GM23338 (cell line): ENCODE measurements around the gene IMPDH1. TPM values are rescaled to one million over a fixed set of nuclear protein-coding genes. Genes with fewer than 3 reads are reported as not detected.

Experiments
- ATAC-seq: fragments of 200-7000 bp; cut with Tn5 transposase; 3 replicates; pipeline ENCODE4 v1.9.1; 2020
- DNase-seq: peaks from one replicate; pipeline ENCODE4 v3.0.0-alpha.2; 2015; ENCODE audit warnings: low spot score
- H2AFZ ChIP-seq: fragments of 200-600 bp; sonication (generic); 2 replicates; pipeline ENCODE4 v1.8.0; 2016; ENCODE audit warnings: antibody characterized with exemption, mild to moderate bottlenecking, moderate library complexity
- H3F3A ChIP-seq: fragments of 200-600 bp; sonication (generic); replicated peaks from 2 replicates; pipeline ENCODE4 v1.8.0; 2017; ENCODE audit warnings: antibody characterized with exemption, mixed run types, low read depth
- H3K27ac ChIP-seq: fragments of 200-600 bp; sonication (generic); 2 replicates; pipeline ENCODE4 v1.6.1; 2016; ENCODE audit warnings: low read depth
- H3K27me3 ChIP-seq: fragments of 200-600 bp; sonication (generic); 2 replicates; pipeline ENCODE4 v1.8.0; 2016; ENCODE audit warnings: mild to moderate bottlenecking, mixed run types, moderate library complexity; ENCODE audit not compliant: insufficient read depth
- H3K36me3 ChIP-seq: fragments of 200-600 bp; sonication (generic); 2 replicates; pipeline ENCODE4 v1.8.0; 2016; ENCODE audit warnings: mild to moderate bottlenecking; ENCODE audit not compliant: insufficient read depth
- H3K4me1 ChIP-seq: fragments of 200-600 bp; sonication (generic); 2 replicates; pipeline ENCODE4 v1.8.0; 2016; ENCODE audit warnings: mild to moderate bottlenecking, moderate library complexity; ENCODE audit not compliant: insufficient read depth
- H3K4me2 ChIP-seq: fragments of 200-600 bp; sonication (generic); 2 replicates; pipeline ENCODE4 v1.7.1; 2017; ENCODE audit warnings: mixed run types
- H3K4me3 ChIP-seq: fragments of 200-600 bp; sonication (generic); 2 replicates; pipeline ENCODE4 v1.6.1; 2016; ENCODE audit warnings: mixed run types
- H3K79me2 ChIP-seq: fragments of 200-600 bp; sonication (generic); replicated peaks from 2 replicates; pipeline ENCODE4 v1.8.0; 2017; ENCODE audit warnings: mild to moderate bottlenecking; ENCODE audit not compliant: insufficient read depth
- H3K9me2 ChIP-seq: fragments of 200-600 bp; sonication (generic); 2 replicates; pipeline ENCODE4 v1.8.0; 2017; ENCODE audit not compliant: insufficient read depth
- H4K20me1 ChIP-seq: fragments of 200-600 bp; sonication (generic); replicated peaks from 2 replicates; pipeline ENCODE4 v1.8.0; 2017; ENCODE audit warnings: mild to moderate bottlenecking; ENCODE audit not compliant: insufficient read depth
- H3K27ac Mint-ChIP-seq: 2 replicates; pipeline ENCODE4 v1.8.0; 2020; ENCODE audit warnings: inconsistent platforms, mild to moderate bottlenecking, moderate library complexity, mixed read lengths
- H3K27me3 Mint-ChIP-seq: 3 replicates; pipeline ENCODE4 v1.8.0; 2022; ENCODE audit warnings: low read depth, mild to moderate bottlenecking, moderate library complexity, mixed read lengths, inconsistent platforms; ENCODE audit not compliant: insufficient read depth, poor library complexity
- H3K36me3 Mint-ChIP-seq: 3 replicates; pipeline ENCODE4 v1.8.0; 2021; ENCODE audit warnings: low read depth, mild to moderate bottlenecking, inconsistent platforms, moderate library complexity, mixed read lengths
- H3K4me1 Mint-ChIP-seq: 3 replicates; pipeline ENCODE4 v1.8.0; 2020; ENCODE audit warnings: mild to moderate bottlenecking, inconsistent platforms, mixed read lengths
- H3K4me3 Mint-ChIP-seq: 3 replicates; pipeline ENCODE4 v1.8.0; 2021; ENCODE audit warnings: moderate library complexity, mild to moderate bottlenecking, inconsistent platforms, mixed read lengths
- H3K9me3 Mint-ChIP-seq: 3 replicates; pipeline ENCODE4 v1.8.0; 2020; ENCODE audit warnings: moderate library complexity, mild to moderate bottlenecking, inconsistent platforms, mixed read lengths
- EZH2 ChIP-seq: fragments of 200-600 bp; sonication (generic); IDR thresholded peaks from one replicate; pipeline ENCODE4 v1.8.0; 2017; ENCODE audit warnings: antibody characterized with exemption, mild to moderate bottlenecking, low read depth; ENCODE audit not compliant: unreplicated experiment
- JUNB ChIP-seq: IDR thresholded peaks from one replicate; pipeline ENCODE4 v1.6.1; 2016; ENCODE audit warnings: antibody characterized with exemption; ENCODE audit not compliant: unreplicated experiment
- NANOG ChIP-seq: IDR thresholded peaks from 2 replicates; pipeline ENCODE4 v1.6.1; 2016; ENCODE audit warnings: antibody characterized with exemption, borderline replicate concordance
- POLR2AphosphoS5 ChIP-seq: IDR thresholded peaks from 2 replicates; pipeline ENCODE4 v1.6.1; 2016; ENCODE audit warnings: antibody characterized with exemption, low read depth
- STAT1 ChIP-seq: IDR thresholded peaks from one replicate; pipeline ENCODE4 v1.6.1; 2016; ENCODE audit warnings: antibody characterized with exemption; ENCODE audit not compliant: unreplicated experiment
- ZNF114 ChIP-seq: fragments of 250-450 bp; sonication (Bioruptor Pico); IDR thresholded peaks from 2 replicates; pipeline ENCODE4 v1.5.0; 2020; ENCODE audit warnings: mild to moderate bottlenecking, moderate library complexity
- polyA plus RNA-seq: library from polyadenylated mRNA; unstranded; fragments of >200 nt; fragmentation: Nextera tagmentation; extraction: Ambion mirVana; gene quantifications from 2 replicates; pipeline ENCODE4 v1.2.1, GENCODE V29; 2016
- total RNA-seq: library from RNA; depleted of rRNA; stranded (reverse); fragments of >200 nt; shearing (Covaris generic); gene quantifications from 2 replicates; pipeline ENCODE4 v1.2.3, GENCODE V29; 2014
- TF ChIP-seq, protein P1 (sequence below), 2 experiments: fragments of 200-600 bp in 1 of 2; sonication (generic) in 1 of 2; conservative IDR thresholded peaks; 2 replicates each; pipeline versions ENCODE4 v1.5.1 to v1.6.1; 2016 to 2017; ENCODE audit warnings: antibody characterized with exemption in 2 of 2, low read depth in 2 of 2, mild to moderate bottlenecking in 2 of 2, moderate library complexity in 1 of 2
- TF ChIP-seq, protein P2 (sequence below): fragments of 250-450 bp; sonication (Bioruptor Pico); IDR thresholded peaks from 2 replicates; pipeline ENCODE4 v1.5.0; 2020; ENCODE audit warnings: mild to moderate bottlenecking, moderate library complexity

IMPDH1 gene
- total and polyA plus RNA-seq, 2 experiments from 2014 or later: 16.4 to 48.3 TPM

- TF ChIP-seq, protein P1, sequence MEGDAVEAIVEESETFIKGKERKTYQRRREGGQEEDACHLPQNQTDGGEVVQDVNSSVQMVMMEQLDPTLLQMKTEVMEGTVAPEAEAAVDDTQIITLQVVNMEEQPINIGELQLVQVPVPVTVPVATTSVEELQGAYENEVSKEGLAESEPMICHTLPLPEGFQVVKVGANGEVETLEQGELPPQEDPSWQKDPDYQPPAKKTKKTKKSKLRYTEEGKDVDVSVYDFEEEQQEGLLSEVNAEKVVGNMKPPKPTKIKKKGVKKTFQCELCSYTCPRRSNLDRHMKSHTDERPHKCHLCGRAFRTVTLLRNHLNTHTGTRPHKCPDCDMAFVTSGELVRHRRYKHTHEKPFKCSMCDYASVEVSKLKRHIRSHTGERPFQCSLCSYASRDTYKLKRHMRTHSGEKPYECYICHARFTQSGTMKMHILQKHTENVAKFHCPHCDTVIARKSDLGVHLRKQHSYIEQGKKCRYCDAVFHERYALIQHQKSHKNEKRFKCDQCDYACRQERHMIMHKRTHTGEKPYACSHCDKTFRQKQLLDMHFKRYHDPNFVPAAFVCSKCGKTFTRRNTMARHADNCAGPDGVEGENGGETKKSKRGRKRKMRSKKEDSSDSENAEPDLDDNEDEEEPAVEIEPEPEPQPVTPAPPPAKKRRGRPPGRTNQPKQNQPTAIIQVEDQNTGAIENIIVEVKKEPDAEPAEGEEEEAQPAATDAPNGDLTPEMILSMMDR (conservative IDR thresholded peaks at IDR 0.05; ENCODE audit: low read depth in 2 of 2): peak; percentile 79 to 97
- no peak for TF ChIP-seq NANOG
- Mint-ChIP-seq H3K4me1 (peaks cover 24% of the 10 kb centered on the region), H3K36me3 (no peaks in the 10 kb centered on the region; the same call in 2 of the 3 replicates), H3K27me3 (peaks cover 24% of the 10 kb centered on the region), H3K9me3 (no peaks in the 10 kb centered on the region; the same call in 2 of the 3 replicates), H3K4me3 (no peak overlapping the region; the same call in 2 of the 3 replicates), H3K27ac (no peak overlapping the region)
- Histone ChIP-seq H3K4me2 (0 out of 2 replicates have a peak overlapping the region, but pooled peaks have one; percentile 16), H3K4me3 (no peak overlapping the region), H3K9me2 (no peaks in the 10 kb centered on the region), H4K20me1 (no peaks in the 10 kb centered on the region; the same call in 1 of the 2 replicates), H2AFZ (peak overlapping the region; percentile 16; the same call in 1 of the 2 replicates), H3K4me1 (peaks cover 7% of the 10 kb centered on the region), H3K27me3 (peaks cover 19% of the 10 kb centered on the region; the same call in 1 of the 2 replicates), H3K79me2 (no peaks in the 10 kb centered on the region), H3F3A (no peaks in the 10 kb centered on the region), H3K36me3 (no peaks in the 10 kb centered on the region), H3K27ac (no peak overlapping the region)
- DNase-seq (peak; percentile 97), ATAC-seq (peak; percentile 84)
These were observed 22.3 kb downstream of the IMPDH1 start for GRCh38 chr7:128387216-128388144.

DNA sequence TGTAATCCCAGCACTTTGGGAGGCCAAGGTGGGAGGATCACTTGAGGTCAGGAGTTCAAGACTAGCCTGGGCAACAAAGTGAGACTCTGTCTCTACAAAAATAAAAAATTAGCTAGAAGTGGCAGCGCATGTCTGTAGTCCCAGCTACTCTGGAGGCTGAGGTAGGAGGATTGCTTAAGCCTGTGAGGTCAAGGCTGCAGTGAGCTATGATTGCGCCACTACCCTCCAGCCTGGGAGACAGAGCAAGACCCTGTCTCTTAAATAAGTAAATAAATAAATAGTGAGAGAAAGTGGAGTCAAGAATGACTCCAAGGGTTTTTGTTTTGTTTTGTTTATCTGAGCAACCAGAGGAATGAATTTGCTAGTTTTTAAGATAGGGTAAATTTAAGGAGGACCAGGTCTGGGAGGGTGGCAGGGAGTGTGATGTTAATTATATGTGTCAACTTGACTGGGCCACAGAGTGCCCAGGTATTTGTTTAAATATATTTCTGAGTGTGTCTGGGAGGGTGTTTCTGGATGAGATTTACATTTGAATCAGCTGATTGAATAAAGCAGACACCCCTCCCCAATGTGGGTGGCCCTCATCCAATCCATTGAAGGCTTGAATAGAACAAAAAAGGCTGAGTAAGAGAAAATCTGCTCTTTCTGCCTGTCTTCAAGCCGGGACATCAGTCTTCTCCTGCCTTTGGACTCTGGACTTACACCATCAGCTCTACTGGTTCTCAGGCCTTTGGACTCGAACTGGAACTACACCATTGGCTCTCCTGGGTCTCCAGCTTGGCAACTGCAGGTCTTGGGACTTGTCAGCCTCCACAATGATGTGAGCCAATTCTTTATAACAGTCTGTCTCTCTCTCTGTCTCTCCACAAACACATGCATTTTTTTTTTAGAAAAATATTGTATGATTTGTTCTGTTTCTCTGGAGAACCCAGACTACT, 23.5 kb downstream of the IMPDH1 start:
- Histone ChIP-seq H3K9me2 (no peaks in the 10 kb centered on the region), H3F3A (no peaks in the 10 kb centered on the region), H3K27me3 (peaks cover 19% of the 10 kb centered on the region; the same call in 1 of the 2 replicates), H3K4me2 (no peak overlapping the region), H2AFZ (no peak overlapping the region), H3K4me3 (no peak overlapping the region), H3K79me2 (no peaks in the 10 kb centered on the region), H3K4me1 (peaks cover 15% of the 10 kb centered on the region), H3K27ac (no peak overlapping the region), H4K20me1 (no peaks in the 10 kb centered on the region; the same call in 1 of the 2 replicates), H3K36me3 (no peaks in the 10 kb centered on the region)
- Mint-ChIP-seq H3K4me1 (peaks cover 27% of the 10 kb centered on the region), H3K4me3 (no peak overlapping the region), H3K27ac (no peak overlapping the region), H3K27me3 (peaks cover 29% of the 10 kb centered on the region), H3K36me3 (no peaks in the 10 kb centered on the region; the same call in 2 of the 3 replicates), H3K9me3 (no peaks in the 10 kb centered on the region; the same call in 2 of the 3 replicates)
- ATAC-seq (no peak), DNase-seq (no peak)
- TF ChIP-seq EZH2 (no peak), JUNB (no peak), POLR2AphosphoS5 (no peak), STAT1 (no peak), ZNF114 (CRISPR knock-in tag) (no peak)
- TF ChIP-seq, protein P2, sequence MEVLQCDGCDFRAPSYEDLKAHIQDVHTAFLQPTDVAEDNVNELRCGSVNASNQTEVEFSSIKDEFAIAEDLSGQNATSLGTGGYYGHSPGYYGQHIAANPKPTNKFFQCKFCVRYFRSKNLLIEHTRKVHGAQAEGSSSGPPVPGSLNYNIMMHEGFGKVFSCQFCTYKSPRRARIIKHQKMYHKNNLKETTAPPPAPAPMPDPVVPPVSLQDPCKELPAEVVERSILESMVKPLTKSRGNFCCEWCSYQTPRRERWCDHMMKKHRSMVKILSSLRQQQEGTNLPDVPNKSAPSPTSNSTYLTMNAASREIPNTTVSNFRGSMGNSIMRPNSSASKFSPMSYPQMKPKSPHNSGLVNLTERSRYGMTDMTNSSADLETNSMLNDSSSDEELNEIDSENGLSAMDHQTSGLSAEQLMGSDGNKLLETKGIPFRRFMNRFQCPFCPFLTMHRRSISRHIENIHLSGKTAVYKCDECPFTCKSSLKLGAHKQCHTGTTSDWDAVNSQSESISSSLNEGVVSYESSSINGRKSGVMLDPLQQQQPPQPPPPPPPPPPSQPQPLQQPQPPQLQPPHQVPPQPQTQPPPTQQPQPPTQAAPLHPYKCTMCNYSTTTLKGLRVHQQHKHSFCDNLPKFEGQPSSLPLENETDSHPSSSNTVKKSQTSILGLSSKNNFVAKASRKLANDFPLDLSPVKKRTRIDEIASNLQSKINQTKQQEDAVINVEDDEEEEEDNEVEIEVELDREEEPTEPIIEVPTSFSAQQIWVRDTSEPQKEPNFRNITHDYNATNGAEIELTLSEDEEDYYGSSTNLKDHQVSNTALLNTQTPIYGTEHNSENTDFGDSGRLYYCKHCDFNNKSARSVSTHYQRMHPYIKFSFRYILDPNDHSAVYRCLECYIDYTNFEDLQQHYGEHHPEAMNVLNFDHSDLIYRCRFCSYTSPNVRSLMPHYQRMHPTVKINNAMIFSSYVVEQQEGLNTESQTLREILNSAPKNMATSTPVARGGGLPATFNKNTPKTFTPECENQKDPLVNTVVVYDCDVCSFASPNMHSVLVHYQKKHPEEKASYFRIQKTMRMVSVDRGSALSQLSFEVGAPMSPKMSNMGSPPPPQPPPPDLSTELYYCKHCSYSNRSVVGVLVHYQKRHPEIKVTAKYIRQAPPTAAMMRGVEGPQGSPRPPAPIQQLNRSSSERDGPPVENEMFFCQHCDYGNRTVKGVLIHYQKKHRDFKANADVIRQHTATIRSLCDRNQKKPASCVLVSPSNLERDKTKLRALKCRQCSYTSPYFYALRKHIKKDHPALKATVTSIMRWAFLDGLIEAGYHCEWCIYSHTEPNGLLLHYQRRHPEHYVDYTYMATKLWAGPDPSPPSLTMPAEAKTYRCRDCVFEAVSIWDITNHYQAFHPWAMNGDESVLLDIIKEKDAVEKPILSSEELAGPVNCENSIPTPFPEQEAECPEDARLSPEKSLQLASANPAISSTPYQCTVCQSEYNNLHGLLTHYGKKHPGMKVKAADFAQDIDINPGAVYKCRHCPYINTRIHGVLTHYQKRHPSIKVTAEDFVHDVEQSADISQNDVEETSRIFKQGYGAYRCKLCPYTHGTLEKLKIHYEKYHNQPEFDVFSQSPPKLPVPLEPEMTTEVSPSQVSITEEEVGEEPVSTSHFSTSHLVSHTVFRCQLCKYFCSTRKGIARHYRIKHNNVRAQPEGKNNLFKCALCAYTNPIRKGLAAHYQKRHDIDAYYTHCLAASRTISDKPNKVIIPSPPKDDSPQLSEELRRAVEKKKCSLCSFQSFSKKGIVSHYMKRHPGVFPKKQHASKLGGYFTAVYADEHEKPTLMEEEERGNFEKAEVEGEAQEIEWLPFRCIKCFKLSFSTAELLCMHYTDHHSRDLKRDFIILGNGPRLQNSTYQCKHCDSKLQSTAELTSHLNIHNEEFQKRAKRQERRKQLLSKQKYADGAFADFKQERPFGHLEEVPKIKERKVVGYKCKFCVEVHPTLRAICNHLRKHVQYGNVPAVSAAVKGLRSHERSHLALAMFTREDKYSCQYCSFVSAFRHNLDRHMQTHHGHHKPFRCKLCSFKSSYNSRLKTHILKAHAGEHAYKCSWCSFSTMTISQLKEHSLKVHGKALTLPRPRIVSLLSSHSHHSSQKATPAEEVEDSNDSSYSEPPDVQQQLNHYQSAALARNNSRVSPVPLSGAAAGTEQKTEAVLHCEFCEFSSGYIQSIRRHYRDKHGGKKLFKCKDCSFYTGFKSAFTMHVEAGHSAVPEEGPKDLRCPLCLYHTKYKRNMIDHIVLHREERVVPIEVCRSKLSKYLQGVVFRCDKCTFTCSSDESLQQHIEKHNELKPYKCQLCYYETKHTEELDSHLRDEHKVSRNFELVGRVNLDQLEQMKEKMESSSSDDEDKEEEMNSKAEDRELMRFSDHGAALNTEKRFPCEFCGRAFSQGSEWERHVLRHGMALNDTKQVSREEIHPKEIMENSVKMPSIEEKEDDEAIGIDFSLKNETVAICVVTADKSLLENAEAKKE (CRISPR knock-in tag): no peak
